Activated CD4-positive, alpha-beta T cell treated with anti-CD3 and anti-CD28 coated beads, Interleukin-2, amount 10 ng/mL, durations not matched to agents 24 days and 14 days (primary cell): ENCODE measurements around the gene IL17F. TPM values are rescaled to one million over a fixed set of nuclear protein-coding genes. Genes with fewer than 3 reads are reported as not detected.
"Not testable (repeated sequence)": the region's sequence is repeated elsewhere in the genome, so short reads cannot be mapped to it uniquely, and the experiment has no call there.

Experiments used
- DNase-seq: peaks from one replicate; pipeline ENCODE4 v3.0.0; 2022
- H3K27ac Mint-ChIP-seq: one replicate; pipeline ENCODE4 v1.8.0; 2022; ENCODE audit warnings: mild to moderate bottlenecking, mixed read lengths
- H3K27me3 Mint-ChIP-seq: one replicate; pipeline ENCODE4 v1.8.0; 2022; ENCODE audit warnings: mixed read lengths
- H3K36me3 Mint-ChIP-seq: one replicate; pipeline ENCODE4 v1.8.0; 2022; ENCODE audit warnings: low read depth, mild to moderate bottlenecking, mixed read lengths
- H3K4me1 Mint-ChIP-seq: one replicate; pipeline ENCODE4 v1.8.0; 2021; ENCODE audit warnings: mixed read lengths
- H3K4me3 Mint-ChIP-seq: one replicate; pipeline ENCODE4 v1.8.0; 2022; ENCODE audit warnings: mild to moderate bottlenecking, moderate library complexity, mixed read lengths
- H3K9me3 Mint-ChIP-seq: one replicate; pipeline ENCODE4 v1.8.0; 2021; ENCODE audit warnings: mixed read lengths
- intact Hi-C: fragments of 100-400 bp; cut with micrococcal nuclease; formaldehyde crosslinking; loops from one replicate; pipeline ENCODE4 v1.15.1; 2023
- total RNA-seq: library from RNA; stranded (reverse); gene quantifications from 2 replicates; pipeline ENCODE4 v1.2.3, GENCODE V29; 2022

The IL17F gene
- total RNA-seq, 1 donor from 2014 or later: not detected

DNA sequence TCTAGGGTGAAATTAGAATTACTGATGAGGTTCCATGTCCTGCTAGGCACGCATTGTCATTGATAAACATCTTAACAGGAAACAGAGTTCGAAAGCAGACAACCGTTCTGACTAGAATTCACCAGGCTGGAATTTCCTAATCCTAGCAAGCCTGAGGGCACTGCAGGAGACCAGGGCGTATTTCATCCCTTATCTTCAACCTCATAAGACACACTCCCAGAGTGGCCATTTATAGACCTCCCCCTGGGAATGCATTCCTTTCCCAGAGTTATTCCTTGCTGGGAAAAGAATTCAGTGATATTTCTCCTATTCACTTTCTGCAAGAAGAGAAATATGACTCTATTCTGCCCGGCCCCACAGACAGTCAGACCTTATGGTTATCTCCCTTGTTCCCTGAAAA is 44.2 kb downstream of the IL17F start:
- H3K4me1 Mint-ChIP-seq, H3K27ac Mint-ChIP-seq, intact Hi-C loops, H3K4me3 Mint-ChIP-seq, DNase-seq, H3K36me3 Mint-ChIP-seq, H3K27me3 Mint-ChIP-seq: not testable (repeated sequence)
- peaks cover 13% of the 10 kb centered on the region for H3K9me3 Mint-ChIP-seq

DNA sequence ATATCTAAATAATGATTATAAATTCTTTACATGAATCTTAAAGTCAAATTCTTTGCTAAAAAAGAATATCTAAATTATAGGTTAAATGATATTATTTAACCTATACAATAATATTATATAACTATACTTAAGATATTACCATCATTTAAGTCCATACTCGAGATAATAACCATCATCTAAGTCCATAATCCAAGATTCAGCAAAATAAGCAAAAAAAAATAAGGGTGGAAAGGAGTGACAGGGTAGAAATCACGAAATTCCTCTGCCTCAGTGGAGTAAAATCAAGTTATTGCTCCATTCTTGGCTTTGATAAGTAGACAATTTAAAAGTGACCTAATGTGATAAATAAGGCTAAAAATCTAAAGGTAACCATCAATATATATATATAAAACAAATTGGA is 48.4 kb downstream of the IL17F start:
- peaks cover 22% of the 10 kb centered on the region for H3K27me3 Mint-ChIP-seq
- intact Hi-C loops: no loop called here
- H3K9me3 Mint-ChIP-seq: peaks cover 13% of the 10 kb centered on the region

DNA sequence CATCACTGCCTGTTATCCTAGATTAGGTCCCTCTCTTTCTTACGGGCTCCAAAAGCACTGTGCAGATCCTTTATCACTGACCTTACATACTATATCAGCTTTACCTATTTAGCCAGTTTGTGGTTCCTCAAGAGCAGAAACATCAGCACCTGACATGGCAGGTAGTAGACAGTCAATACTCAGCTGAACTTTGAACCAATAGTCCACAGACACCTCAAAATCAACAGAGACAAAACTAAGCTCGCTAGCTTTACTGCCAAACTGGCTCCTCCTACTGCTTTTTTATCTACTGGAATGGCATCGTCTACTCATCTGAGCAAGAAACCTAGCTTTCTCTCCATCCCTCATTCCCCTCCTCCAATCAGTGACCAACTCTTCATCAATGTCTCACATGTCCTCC is 52.5 kb downstream of the IL17F start:
- Mint-ChIP-seq H3K4me1 (no peaks in the 10 kb centered on the region), H3K27me3 (peaks cover 33% of the 10 kb centered on the region), H3K27ac (no peak overlapping the region), H3K9me3 (no peaks in the 10 kb centered on the region), H3K4me3 (no peak overlapping the region), H3K36me3 (no peaks in the 10 kb centered on the region)
- DNase-seq: no peak
- intact Hi-C loops: no loop called here

More for the DNA sequence above, 48.4 kb downstream of the IL17F start:
- no peaks in the 10 kb centered on the region for H3K4me1 Mint-ChIP-seq
- DNase-seq: no peak
- H3K4me3 Mint-ChIP-seq: no peak overlapping the region
- no peak overlapping the region for H3K27ac Mint-ChIP-seq
- no peaks in the 10 kb centered on the region for H3K36me3 Mint-ChIP-seq

DNA sequence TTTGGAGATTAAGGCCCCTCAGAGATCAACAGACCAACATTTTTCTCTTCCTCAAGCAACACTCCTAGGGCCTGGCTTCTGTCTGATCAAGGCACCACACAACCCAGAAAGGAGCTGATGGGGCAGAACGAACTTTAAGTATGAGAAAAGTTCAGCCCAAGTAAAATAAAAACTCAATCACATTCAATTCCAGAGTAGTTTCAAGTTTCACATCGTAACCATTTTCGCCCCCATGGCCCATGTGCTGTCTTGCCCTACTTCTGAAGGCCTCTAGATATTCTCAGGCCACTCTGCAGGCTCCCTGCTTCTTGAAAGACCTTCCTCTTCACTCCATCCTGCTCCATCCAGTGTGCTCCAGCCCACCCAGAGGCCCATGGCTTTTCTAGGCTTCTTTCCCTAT is 53.9 kb downstream of the IL17F start:
- Mint-ChIP-seq H3K4me1 (no peaks in the 10 kb centered on the region), H3K36me3 (no peaks in the 10 kb centered on the region), H3K27ac (no peak overlapping the region), H3K4me3 (no peak overlapping the region), H3K9me3 (no peaks in the 10 kb centered on the region), H3K27me3 (peaks cover 42% of the 10 kb centered on the region)
- no peak for DNase-seq
- intact Hi-C loops: no loop called here

DNA sequence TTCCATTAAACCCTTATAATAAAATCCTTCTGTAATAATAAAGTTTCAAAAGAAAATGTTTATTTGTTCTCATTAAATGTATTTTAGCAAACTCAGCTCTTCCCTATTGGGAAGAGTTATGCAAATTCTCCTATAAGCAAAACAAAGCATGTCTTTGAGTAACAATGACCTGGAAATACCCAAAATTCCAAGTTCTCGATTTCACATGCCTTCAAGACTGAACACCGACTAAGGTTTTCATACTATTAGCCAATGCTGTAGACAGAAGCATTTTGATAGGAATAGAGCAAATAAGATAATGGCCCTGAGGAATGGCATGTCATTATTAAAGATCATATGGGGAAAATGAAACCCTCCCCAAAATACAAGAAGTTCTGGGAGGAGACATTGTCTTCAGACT is 54.3 kb downstream of the IL17F start:
- Mint-ChIP-seq H3K9me3 (no peaks in the 10 kb centered on the region), H3K27ac (no peak overlapping the region), H3K27me3 (peaks cover 43% of the 10 kb centered on the region), H3K4me1 (no peaks in the 10 kb centered on the region), H3K36me3 (no peaks in the 10 kb centered on the region), H3K4me3 (no peak overlapping the region)
- intact Hi-C loops: no loop called here
- no peak for DNase-seq

GRCh38 chr6:52187098-52187497 is 57.2 kb downstream of the IL17F start:
- Mint-ChIP-seq H3K9me3 (no peaks in the 10 kb centered on the region), H3K36me3 (no peaks in the 10 kb centered on the region), H3K4me1 (no peaks in the 10 kb centered on the region), H3K4me3 (no peak overlapping the region), H3K27me3 (peaks cover 57% of the 10 kb centered on the region), H3K27ac (no peak overlapping the region)
- DNase-seq: no peak
- intact Hi-C loops: no loop called here

Other genes with a start within 250 kb of the IL17F start
- not detected in 2 replicates for gene PKHD1, start 156.9 kb downstream of the IL17F start, total RNA-seq
- gene IL17A, start 58.1 kb downstream of the IL17F start, total RNA-seq: not detected in 2 replicates
- gene MCM3, start 40.2 kb upstream of the IL17F start, total RNA-seq: 239 and 240 TPM in 2 replicates
- gene PAQR8, start 117.7 kb upstream of the IL17F start, total RNA-seq: 4.5 and 4.8 TPM in 2 replicates
- 1.5 and 1.7 TPM in 2 replicates for gene EFHC1, start 175.8 kb upstream of the IL17F start, total RNA-seq